Smooth muscle cell (in vitro differentiated cells): Measurements from ENCODE around the gene AGBL3. TPM values are rescaled to one million over a fixed set of nuclear protein-coding genes. Genes with fewer than 3 reads are reported as not detected.

Experiments used
- DNase-seq: peaks from one replicate; lab custom pipeline; 2025; ENCODE audit not compliant: unreplicated experiment; lab: John Stamatoyannopoulos, UW
- H2AFZ ChIP-seq: fragments of 200-600 bp; sonication (generic); 2 replicates; pipeline ENCODE4 v1.6.0; 2016; ENCODE audit warnings: antibody characterized with exemption, low read depth, mild to moderate bottlenecking
- H3F3A ChIP-seq: fragments of 200-600 bp; sonication (generic); 2 replicates; pipeline ENCODE4 v1.6.0; 2017; ENCODE audit warnings: antibody characterized with exemption, low read depth
- H3K27ac ChIP-seq: fragments of 200-600 bp; sonication (generic); 2 replicates; pipeline ENCODE4 v1.5.1; 2016; ENCODE audit warnings: low read depth, mild to moderate bottlenecking
- H3K27me3 ChIP-seq: fragments of 200-600 bp; sonication (generic); 2 replicates; pipeline ENCODE4 v1.6.1; 2016; ENCODE audit warnings: low read depth, mild to moderate bottlenecking
- H3K36me3 ChIP-seq: fragments of 200-600 bp; sonication (generic); 2 replicates; pipeline ENCODE4 v1.5.1; 2016; ENCODE audit warnings: low read depth
- H3K4me1 ChIP-seq: fragments of 200-600 bp; sonication (generic); 2 replicates; pipeline ENCODE4 v1.5.1; 2016; ENCODE audit warnings: low read depth
- H3K4me2 ChIP-seq: fragments of 200-600 bp; sonication (generic); 2 replicates; pipeline ENCODE4 v1.6.0; 2016; ENCODE audit warnings: mild to moderate bottlenecking
- H3K4me3 ChIP-seq: fragments of 200-600 bp; sonication (generic); 2 replicates; pipeline ENCODE4 v1.5.1; 2016; ENCODE audit warnings: mild to moderate bottlenecking
- H3K79me2 ChIP-seq: fragments of 200-600 bp; sonication (generic); 2 replicates; pipeline ENCODE4 v1.6.0; 2016; ENCODE audit warnings: low read depth, mild to moderate bottlenecking
- H3K9ac ChIP-seq: fragments of 200-600 bp; sonication (generic); 2 replicates; pipeline ENCODE4 v1.6.0; 2016; ENCODE audit warnings: low read depth
- H3K9me3 ChIP-seq: fragments of 200-600 bp; sonication (generic); replicated peaks from 2 replicates; pipeline ENCODE4 v1.5.1; 2016; ENCODE audit warnings: low read depth
- H4K20me1 ChIP-seq: fragments of 200-600 bp; sonication (generic); 2 replicates; pipeline ENCODE4 v1.6.0; 2016; ENCODE audit warnings: low read depth
- CTCF ChIP-seq: fragments of 200-600 bp; sonication (generic); IDR thresholded peaks from 2 replicates; pipeline ENCODE4 v1.5.1; 2017; ENCODE audit warnings: borderline replicate concordance, mild to moderate bottlenecking, antibody characterized with exemption; ENCODE audit not compliant: insufficient read depth, poor library complexity, severe bottlenecking
- WGBS: methylation state at CpG from one replicate; pipeline ENCODE4 v1.1.7; 2016; ENCODE audit warnings: low lambda C conversion rate; 5-methylcytosine and 5-hydroxymethylcytosine counted together
- polyA plus RNA-seq: library from polyadenylated mRNA; unstranded; fragments of >200 nt; fragmentation: Nextera tagmentation; extraction: Ambion mirVana; gene quantifications from 2 replicates; pipeline ENCODE4 v1.2.1, GENCODE V29; 2016
- total RNA-seq: library from RNA; depleted of rRNA; stranded (reverse); fragments of >200 nt; gene quantifications from 2 replicates; pipeline ENCODE4 v1.2.3, GENCODE V29; 2014

Gene AGBL3
- total and polyA plus RNA-seq, 2 experiments from 2014 or later = 0.23 to 2.5 TPM

- Histone ChIP-seq H3K27ac (no peak overlapping the region), H3K9ac (no peak overlapping the region), H3F3A (no peaks in the 10 kb centered on the region), H3K27me3 (no peaks in the 10 kb centered on the region), H3K79me2 (no peaks in the 10 kb centered on the region), H3K4me3 (no peak overlapping the region), H2AFZ (no peak overlapping the region), H3K9me3 (no peaks in the 10 kb centered on the region), H3K36me3 (no peaks in the 10 kb centered on the region), H3K4me1 (no peaks in the 10 kb centered on the region), H4K20me1 (no peaks in the 10 kb centered on the region), H3K4me2 (no peak overlapping the region)
- WGBS = 50% methylated on average over 3 of the region's 3 CpGs
- TF ChIP-seq CTCF = no peak
- DNase-seq = no peak
Measured at GRCh38 chr7:135098391-135098790, 112.1 kb downstream of the AGBL3 start.

- Histone ChIP-seq H3K9ac (no peak overlapping the region), H4K20me1 (no peaks in the 10 kb centered on the region), H3K9me3 (no peaks in the 10 kb centered on the region), H3K4me1 (no peaks in the 10 kb centered on the region), H3K36me3 (no peaks in the 10 kb centered on the region), H2AFZ (no peak overlapping the region), H3K27ac (no peak overlapping the region), H3K4me3 (no peak overlapping the region), H3K27me3 (no peaks in the 10 kb centered on the region), H3F3A (no peaks in the 10 kb centered on the region), H3K79me2 (no peaks in the 10 kb centered on the region), H3K4me2 (no peak overlapping the region)
- no peak for TF ChIP-seq CTCF
- DNase-seq = no peak
Measured at GRCh38 chr7:135100856-135101255, 114.5 kb downstream of the AGBL3 start.

GRCh38 chr7:135102372-135102771 is 116.1 kb downstream of the AGBL3 start:
- Histone ChIP-seq H3K36me3 (no peaks in the 10 kb centered on the region), H4K20me1 (no peaks in the 10 kb centered on the region), H3K9me3 (no peaks in the 10 kb centered on the region), H3K4me1 (no peaks in the 10 kb centered on the region), H2AFZ (no peak overlapping the region), H3K79me2 (no peaks in the 10 kb centered on the region), H3K4me2 (no peak overlapping the region), H3K27me3 (no peaks in the 10 kb centered on the region), H3K9ac (no peak overlapping the region), H3F3A (no peaks in the 10 kb centered on the region), H3K27ac (no peak overlapping the region), H3K4me3 (no peak overlapping the region)
- no peak for TF ChIP-seq CTCF
- DNase-seq = no peak

- no peaks in the 10 kb centered on the region for H3K4me1 ChIP-seq
- WGBS = 64% methylated on average over 4 of the region's 4 CpGs
- H2AFZ ChIP-seq = no peak overlapping the region
- no peaks in the 10 kb centered on the region for H3K79me2 ChIP-seq
- no peaks in the 10 kb centered on the region for H3K27me3 ChIP-seq
- no peaks in the 10 kb centered on the region for H3K9me3 ChIP-seq
- no peak overlapping the region for H3K27ac ChIP-seq
- no peak overlapping the region for H3K9ac ChIP-seq
- H3K4me2 ChIP-seq = no peak overlapping the region
- no peak for DNase-seq
- no peaks in the 10 kb centered on the region for H3F3A ChIP-seq
- H4K20me1 ChIP-seq = no peaks in the 10 kb centered on the region
- no peak for TF ChIP-seq CTCF
- H3K4me3 ChIP-seq = no peak overlapping the region
- no peaks in the 10 kb centered on the region for H3K36me3 ChIP-seq
Measured at GRCh38 chr7:135109562-135109961, 123.3 kb downstream of the AGBL3 start.
